ENCODE results near the gene CALML3.

- TF ChIP-seq, protein P1, sequence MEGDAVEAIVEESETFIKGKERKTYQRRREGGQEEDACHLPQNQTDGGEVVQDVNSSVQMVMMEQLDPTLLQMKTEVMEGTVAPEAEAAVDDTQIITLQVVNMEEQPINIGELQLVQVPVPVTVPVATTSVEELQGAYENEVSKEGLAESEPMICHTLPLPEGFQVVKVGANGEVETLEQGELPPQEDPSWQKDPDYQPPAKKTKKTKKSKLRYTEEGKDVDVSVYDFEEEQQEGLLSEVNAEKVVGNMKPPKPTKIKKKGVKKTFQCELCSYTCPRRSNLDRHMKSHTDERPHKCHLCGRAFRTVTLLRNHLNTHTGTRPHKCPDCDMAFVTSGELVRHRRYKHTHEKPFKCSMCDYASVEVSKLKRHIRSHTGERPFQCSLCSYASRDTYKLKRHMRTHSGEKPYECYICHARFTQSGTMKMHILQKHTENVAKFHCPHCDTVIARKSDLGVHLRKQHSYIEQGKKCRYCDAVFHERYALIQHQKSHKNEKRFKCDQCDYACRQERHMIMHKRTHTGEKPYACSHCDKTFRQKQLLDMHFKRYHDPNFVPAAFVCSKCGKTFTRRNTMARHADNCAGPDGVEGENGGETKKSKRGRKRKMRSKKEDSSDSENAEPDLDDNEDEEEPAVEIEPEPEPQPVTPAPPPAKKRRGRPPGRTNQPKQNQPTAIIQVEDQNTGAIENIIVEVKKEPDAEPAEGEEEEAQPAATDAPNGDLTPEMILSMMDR (IDR thresholded peaks at IDR 0.05; ENCODE audit: insufficient read depth, low read depth, low read length), result no peak
- no peak for TF ChIP-seq EZH2 (IDR thresholded peaks at IDR 0.05; ENCODE audit: insufficient read depth, low read length)
Observed at GRCh38 chr10:5576154-5576748, 51.5 kb downstream of the CALML3 start.
